Measurements from ENCODE around the gene BHLHA9.
"Not testable (repeated sequence)": the region's sequence is repeated elsewhere in the genome, so short reads cannot be mapped to it uniquely, and the experiment has no call there.

Gene BHLHA9

GRCh38 chr17:1232786-1233185 is 37.5 kb upstream of the BHLHA9 start:
- DNase-seq, result no peak
- no peak overlapping the region for H3K4me3 Mint-ChIP-seq

GRCh38 chr17:1234455-1234854 is 35.8 kb upstream of the BHLHA9 start:
- Mint-ChIP-seq H3K4me3 (no peak overlapping the region), H3K36me3 (peaks cover 3% of the 10 kb centered on the region), H3K9me3 (no peaks in the 10 kb centered on the region), H3K4me1 (peaks cover 17% of the 10 kb centered on the region), H3K27me3 (peaks cover 74% of the 10 kb centered on the region), H3K27ac (no peak overlapping the region)
- no peak for DNase-seq
- CTCF ChIA-PET, result interaction anchor here (1.1 kb wide), 1 partner anchor 11 kb away, joined by 3 read pairs; no protein-coding TSS in a partner anchor

More at GRCh38 chr17:1232786-1233185, 37.5 kb upstream of the BHLHA9 start:
- H3K27ac Mint-ChIP-seq, result no peak overlapping the region
- H3K27me3 Mint-ChIP-seq, result peaks cover 68% of the 10 kb centered on the region
- CTCF ChIA-PET, result no interaction called here
- peaks cover 5% of the 10 kb centered on the region for H3K36me3 Mint-ChIP-seq
- H3K9me3 Mint-ChIP-seq, result no peaks in the 10 kb centered on the region
- H3K4me1 Mint-ChIP-seq, result peaks cover 16% of the 10 kb centered on the region

GRCh38 chr17:1237471-1237870 is 32.8 kb upstream of the BHLHA9 start:
- Mint-ChIP-seq H3K27me3 (peaks cover 74% of the 10 kb centered on the region), H3K4me1 (peaks cover 20% of the 10 kb centered on the region), H3K27ac (no peak overlapping the region), H3K4me3 (no peak overlapping the region), H3K36me3 (no peaks in the 10 kb centered on the region), H3K9me3 (no peaks in the 10 kb centered on the region)
- CTCF ChIA-PET, result no interaction called here
- DNase-seq, result no peak

GRCh38 chr17:1239210-1239609 is 31.0 kb upstream of the BHLHA9 start:
- H3K27me3 Mint-ChIP-seq, result peaks cover 75% of the 10 kb centered on the region
- peak overlapping the region; percentile 63 for H3K27ac Mint-ChIP-seq
- H3K4me1 Mint-ChIP-seq, result peaks cover 20% of the 10 kb centered on the region
- H3K36me3 Mint-ChIP-seq, result no peaks in the 10 kb centered on the region
- H3K9me3 Mint-ChIP-seq, result no peaks in the 10 kb centered on the region
- H3K4me3 Mint-ChIP-seq, result peak overlapping the region; percentile 24
- peak; percentile 42 for DNase-seq
- CTCF ChIA-PET, result no interaction called here

GRCh38 chr17:1240426-1240825 is 29.8 kb upstream of the BHLHA9 start:
- CTCF ChIA-PET, result interaction anchor here (0.6 kb wide), 1 partner anchor 10 kb away, joined by 3 read pairs; no protein-coding TSS in a partner anchor
- H3K27ac Mint-ChIP-seq, H3K36me3 Mint-ChIP-seq, H3K4me3 Mint-ChIP-seq, H3K9me3 Mint-ChIP-seq: not testable (repeated sequence)
- peaks cover 20% of the 10 kb centered on the region for H3K4me1 Mint-ChIP-seq
- DNase-seq, result peak; percentile 30
- H3K27me3 Mint-ChIP-seq, result peaks cover 65% of the 10 kb centered on the region

- H3K27me3 Mint-ChIP-seq, result peaks cover 62% of the 10 kb centered on the region
- no peaks in the 10 kb centered on the region for H3K9me3 Mint-ChIP-seq
- no peak overlapping the region for H3K4me3 Mint-ChIP-seq
- CTCF ChIA-PET, result no interaction called here
- no peaks in the 10 kb centered on the region for H3K36me3 Mint-ChIP-seq
- DNase-seq, result no peak
- H3K4me1 Mint-ChIP-seq, result peaks cover 20% of the 10 kb centered on the region
- no peak overlapping the region for H3K27ac Mint-ChIP-seq
Observed at GRCh38 chr17:1241929-1242328, 28.3 kb upstream of the BHLHA9 start.

- Mint-ChIP-seq H3K36me3 (no peaks in the 10 kb centered on the region), H3K4me1 (peaks cover 13% of the 10 kb centered on the region), H3K9me3 (peaks cover 2% of the 10 kb centered on the region), H3K4me3 (no peak overlapping the region), H3K27ac (no peak overlapping the region), H3K27me3 (peaks cover 44% of the 10 kb centered on the region)
- no peak for DNase-seq
- CTCF ChIA-PET, result no interaction called here
Observed at GRCh38 chr17:1244606-1245012, 25.6 kb upstream of the BHLHA9 start.

GRCh38 chr17:1251866-1252608 is 18.2 kb upstream of the BHLHA9 start:
- Mint-ChIP-seq H3K27ac (no peak overlapping the region), H3K4me3 (no peak overlapping the region), H3K9me3 (peaks cover 2% of the 10 kb centered on the region), H3K36me3 (no peaks in the 10 kb centered on the region), H3K27me3 (peaks cover 42% of the 10 kb centered on the region), H3K4me1 (peaks cover 16% of the 10 kb centered on the region)
- DNase-seq, result no peak
- CTCF ChIA-PET, result no interaction called here

GRCh38 chr17:1255041-1255440 is 15.2 kb upstream of the BHLHA9 start:
- CTCF ChIA-PET, result interaction anchor here (1.0 kb wide), 1 partner anchor 110 kb away, joined by 3 read pairs; no protein-coding TSS in a partner anchor
- Mint-ChIP-seq H3K36me3 (peaks cover 3% of the 10 kb centered on the region), H3K4me1 (peaks cover 36% of the 10 kb centered on the region), H3K27ac (no peak overlapping the region), H3K4me3 (no peak overlapping the region), H3K9me3 (no peaks in the 10 kb centered on the region), H3K27me3 (peaks cover 60% of the 10 kb centered on the region)
- no peak for DNase-seq

- H3K9me3 Mint-ChIP-seq, result no peaks in the 10 kb centered on the region
- peak overlapping the region; percentile 55 for H3K27ac Mint-ChIP-seq
- H3K36me3 Mint-ChIP-seq, result peaks cover 3% of the 10 kb centered on the region
- peaks cover 65% of the 10 kb centered on the region for H3K27me3 Mint-ChIP-seq
- peaks cover 36% of the 10 kb centered on the region for H3K4me1 Mint-ChIP-seq
- no peak overlapping the region for H3K4me3 Mint-ChIP-seq
- no peak for DNase-seq
- CTCF ChIA-PET, result no interaction called here
Observed at GRCh38 chr17:1256699-1257098, 13.5 kb upstream of the BHLHA9 start.

- no peak overlapping the region for H3K4me3 Mint-ChIP-seq
- H3K4me1 Mint-ChIP-seq, result peaks cover 33% of the 10 kb centered on the region
- no peak for DNase-seq
- H3K36me3 Mint-ChIP-seq, result peaks cover 3% of the 10 kb centered on the region
- no peak overlapping the region for H3K27ac Mint-ChIP-seq
- peaks cover 78% of the 10 kb centered on the region for H3K27me3 Mint-ChIP-seq
- H3K9me3 Mint-ChIP-seq, result no peaks in the 10 kb centered on the region
- CTCF ChIA-PET, result interaction anchor here (1.1 to 1.4 kb wide), 2 partner anchors 72 to 105 kb away, joined by 4 to 5 read pairs; no protein-coding TSS in a partner anchor
Observed at GRCh38 chr17:1260086-1260769, 10.0 kb upstream of the BHLHA9 start.

- CTCF ChIA-PET, result no interaction called here
- peaks cover 3% of the 10 kb centered on the region for H3K36me3 Mint-ChIP-seq
- peaks cover 31% of the 10 kb centered on the region for H3K4me1 Mint-ChIP-seq
- no peaks in the 10 kb centered on the region for H3K9me3 Mint-ChIP-seq
- no peak for DNase-seq
- peaks cover 75% of the 10 kb centered on the region for H3K27me3 Mint-ChIP-seq
- no peak overlapping the region for H3K4me3 Mint-ChIP-seq
- H3K27ac Mint-ChIP-seq, result no peak overlapping the region
Observed at GRCh38 chr17:1260770-1261161, 9.5 kb upstream of the BHLHA9 start.

- no peak overlapping the region for H3K27ac Mint-ChIP-seq
- H3K9me3 Mint-ChIP-seq, result no peaks in the 10 kb centered on the region
- no peak for DNase-seq
- H3K4me1 Mint-ChIP-seq, result peaks cover 19% of the 10 kb centered on the region
- CTCF ChIA-PET, result interaction anchor here (0.7 to 1.3 kb wide), 3 partner anchors 67 to 206 kb away, joined by 3 read pairs; no protein-coding TSS in a partner anchor
- H3K27me3 Mint-ChIP-seq, result peaks cover 84% of the 10 kb centered on the region
- no peaks in the 10 kb centered on the region for H3K36me3 Mint-ChIP-seq
- no peak overlapping the region for H3K4me3 Mint-ChIP-seq
Observed at GRCh38 chr17:1264196-1264595, 6.0 kb upstream of the BHLHA9 start.

GRCh38 chr17:1267471-1267943 is 2.7 kb upstream of the BHLHA9 start:
- Mint-ChIP-seq H3K27me3 (peaks cover 85% of the 10 kb centered on the region), H3K4me1 (peaks cover 26% of the 10 kb centered on the region), H3K4me3 (peak overlapping the region; percentile 67), H3K36me3 (no peaks in the 10 kb centered on the region), H3K9me3 (no peaks in the 10 kb centered on the region), H3K27ac (peak overlapping the region; percentile 73)
- CTCF ChIA-PET, result interaction anchor here (1.0 to 2.6 kb wide), 2 partner anchors 9 to 65 kb away, joined by 3 to 10 read pairs; no protein-coding TSS in a partner anchor
- DNase-seq, result no peak

Data from activated naive CD4-positive, alpha-beta T cell treated with anti-CD3 and anti-CD28 coated beads, Interleukin-2, amount 10 ng/mL, durations not matched to agents 7 days and 5 days (primary cell).